ENCODE measurements around the gene POC1B. TPM values are rescaled to one million over a fixed set of nuclear protein-coding genes. Genes with fewer than 3 reads are reported as not detected.

The POC1B gene
- total RNA-seq, 1 experiment from 2014 or later = 17.8 TPM

GRCh38 chr12:89537389-89537788 is 11.5 kb upstream of the POC1B start:
- Mint-ChIP-seq H3K9me3 (peaks cover 4% of the 10 kb centered on the region), H3K27me3 (ENCODE audit: low read depth) (0 out of 2 replicates have a peak, but pooled peaks cover 2% of the 10 kb centered on the region), H3K27ac (no peak overlapping the region), H3K36me3 (no peaks in the 10 kb centered on the region), H3K4me1 (peaks cover 8% of the 10 kb centered on the region), H3K4me3 (no peak overlapping the region)
- CTCF ChIA-PET = no interaction called here
- TF ChIP-seq IRF2 (CRISPR knock-in tag; IDR thresholded peaks at IDR 0.05; ENCODE audit: borderline replicate concordance, low read depth) = no peak
- no peak for TF ChIP-seq OVOL2 (CRISPR knock-in tag; IDR thresholded peaks at IDR 0.05; ENCODE audit: borderline replicate concordance)
- no peak for TF ChIP-seq ZNF423 (CRISPR knock-in tag; IDR thresholded peaks at IDR 0.05)
- TF ChIP-seq ESRRA (CRISPR knock-in tag; IDR thresholded peaks at IDR 0.05; ENCODE audit: borderline replicate concordance) = no peak
- no peak for TF ChIP-seq ZNF219 (CRISPR knock-in tag; IDR thresholded peaks at IDR 0.05; ENCODE audit: borderline replicate concordance)
- no peak for TF ChIP-seq ZBTB21 (CRISPR knock-in tag; IDR thresholded peaks at IDR 0.05; ENCODE audit: borderline replicate concordance)
- TF ChIP-seq, protein P1, sequence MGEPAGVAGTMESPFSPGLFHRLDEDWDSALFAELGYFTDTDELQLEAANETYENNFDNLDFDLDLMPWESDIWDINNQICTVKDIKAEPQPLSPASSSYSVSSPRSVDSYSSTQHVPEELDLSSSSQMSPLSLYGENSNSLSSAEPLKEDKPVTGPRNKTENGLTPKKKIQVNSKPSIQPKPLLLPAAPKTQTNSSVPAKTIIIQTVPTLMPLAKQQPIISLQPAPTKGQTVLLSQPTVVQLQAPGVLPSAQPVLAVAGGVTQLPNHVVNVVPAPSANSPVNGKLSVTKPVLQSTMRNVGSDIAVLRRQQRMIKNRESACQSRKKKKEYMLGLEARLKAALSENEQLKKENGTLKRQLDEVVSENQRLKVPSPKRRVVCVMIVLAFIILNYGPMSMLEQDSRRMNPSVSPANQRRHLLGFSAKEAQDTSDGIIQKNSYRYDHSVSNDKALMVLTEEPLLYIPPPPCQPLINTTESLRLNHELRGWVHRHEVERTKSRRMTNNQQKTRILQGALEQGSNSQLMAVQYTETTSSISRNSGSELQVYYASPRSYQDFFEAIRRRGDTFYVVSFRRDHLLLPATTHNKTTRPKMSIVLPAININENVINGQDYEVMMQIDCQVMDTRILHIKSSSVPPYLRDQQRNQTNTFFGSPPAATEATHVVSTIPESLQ (CRISPR knock-in tag; IDR thresholded peaks at IDR 0.05) = no peak
- no peak for TF ChIP-seq NR3C1 (CRISPR knock-in tag; conservative IDR thresholded peaks at IDR 0.05; ENCODE audit: low read depth)
- TF ChIP-seq RELA (CRISPR knock-in tag; IDR thresholded peaks at IDR 0.05; ENCODE audit: borderline replicate concordance) = no peak
- TF ChIP-seq TCF7 (CRISPR knock-in tag; IDR thresholded peaks at IDR 0.05; ENCODE audit: low read depth) = no peak
- TF ChIP-seq GTF2I (CRISPR knock-in tag; conservative IDR thresholded peaks at IDR 0.05) = no peak
- no peak for TF ChIP-seq CBFB (CRISPR knock-in tag; IDR thresholded peaks at IDR 0.05; ENCODE audit: low read depth)
- TF ChIP-seq, protein P2, sequence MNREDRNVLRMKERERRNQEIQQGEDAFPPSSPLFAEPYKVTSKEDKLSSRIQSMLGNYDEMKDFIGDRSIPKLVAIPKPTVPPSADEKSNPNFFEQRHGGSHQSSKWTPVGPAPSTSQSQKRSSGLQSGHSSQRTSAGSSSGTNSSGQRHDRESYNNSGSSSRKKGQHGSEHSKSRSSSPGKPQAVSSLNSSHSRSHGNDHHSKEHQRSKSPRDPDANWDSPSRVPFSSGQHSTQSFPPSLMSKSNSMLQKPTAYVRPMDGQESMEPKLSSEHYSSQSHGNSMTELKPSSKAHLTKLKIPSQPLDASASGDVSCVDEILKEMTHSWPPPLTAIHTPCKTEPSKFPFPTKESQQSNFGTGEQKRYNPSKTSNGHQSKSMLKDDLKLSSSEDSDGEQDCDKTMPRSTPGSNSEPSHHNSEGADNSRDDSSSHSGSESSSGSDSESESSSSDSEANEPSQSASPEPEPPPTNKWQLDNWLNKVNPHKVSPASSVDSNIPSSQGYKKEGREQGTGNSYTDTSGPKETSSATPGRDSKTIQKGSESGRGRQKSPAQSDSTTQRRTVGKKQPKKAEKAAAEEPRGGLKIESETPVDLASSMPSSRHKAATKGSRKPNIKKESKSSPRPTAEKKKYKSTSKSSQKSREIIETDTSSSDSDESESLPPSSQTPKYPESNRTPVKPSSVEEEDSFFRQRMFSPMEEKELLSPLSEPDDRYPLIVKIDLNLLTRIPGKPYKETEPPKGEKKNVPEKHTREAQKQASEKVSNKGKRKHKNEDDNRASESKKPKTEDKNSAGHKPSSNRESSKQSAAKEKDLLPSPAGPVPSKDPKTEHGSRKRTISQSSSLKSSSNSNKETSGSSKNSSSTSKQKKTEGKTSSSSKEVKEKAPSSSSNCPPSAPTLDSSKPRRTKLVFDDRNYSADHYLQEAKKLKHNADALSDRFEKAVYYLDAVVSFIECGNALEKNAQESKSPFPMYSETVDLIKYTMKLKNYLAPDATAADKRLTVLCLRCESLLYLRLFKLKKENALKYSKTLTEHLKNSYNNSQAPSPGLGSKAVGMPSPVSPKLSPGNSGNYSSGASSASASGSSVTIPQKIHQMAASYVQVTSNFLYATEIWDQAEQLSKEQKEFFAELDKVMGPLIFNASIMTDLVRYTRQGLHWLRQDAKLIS (CRISPR knock-in tag; IDR thresholded peaks at IDR 0.05; ENCODE audit: borderline replicate concordance) = no peak
- TF ChIP-seq TEAD1 (CRISPR knock-in tag; IDR thresholded peaks at IDR 0.05) = no peak
- no peak for TF ChIP-seq ATF2 (CRISPR knock-in tag; IDR thresholded peaks at IDR 0.05; ENCODE audit: borderline replicate concordance, low read depth)
- no peak for TF ChIP-seq ZNF232 (CRISPR knock-in tag; IDR thresholded peaks at IDR 0.05)
- TF ChIP-seq CTCF (IDR thresholded peaks at IDR 0.05) = no peak
- TF ChIP-seq ZNF317 (CRISPR knock-in tag; IDR thresholded peaks at IDR 0.05; ENCODE audit: borderline replicate concordance, low read depth) = no peak
- TF ChIP-seq, protein P3, sequence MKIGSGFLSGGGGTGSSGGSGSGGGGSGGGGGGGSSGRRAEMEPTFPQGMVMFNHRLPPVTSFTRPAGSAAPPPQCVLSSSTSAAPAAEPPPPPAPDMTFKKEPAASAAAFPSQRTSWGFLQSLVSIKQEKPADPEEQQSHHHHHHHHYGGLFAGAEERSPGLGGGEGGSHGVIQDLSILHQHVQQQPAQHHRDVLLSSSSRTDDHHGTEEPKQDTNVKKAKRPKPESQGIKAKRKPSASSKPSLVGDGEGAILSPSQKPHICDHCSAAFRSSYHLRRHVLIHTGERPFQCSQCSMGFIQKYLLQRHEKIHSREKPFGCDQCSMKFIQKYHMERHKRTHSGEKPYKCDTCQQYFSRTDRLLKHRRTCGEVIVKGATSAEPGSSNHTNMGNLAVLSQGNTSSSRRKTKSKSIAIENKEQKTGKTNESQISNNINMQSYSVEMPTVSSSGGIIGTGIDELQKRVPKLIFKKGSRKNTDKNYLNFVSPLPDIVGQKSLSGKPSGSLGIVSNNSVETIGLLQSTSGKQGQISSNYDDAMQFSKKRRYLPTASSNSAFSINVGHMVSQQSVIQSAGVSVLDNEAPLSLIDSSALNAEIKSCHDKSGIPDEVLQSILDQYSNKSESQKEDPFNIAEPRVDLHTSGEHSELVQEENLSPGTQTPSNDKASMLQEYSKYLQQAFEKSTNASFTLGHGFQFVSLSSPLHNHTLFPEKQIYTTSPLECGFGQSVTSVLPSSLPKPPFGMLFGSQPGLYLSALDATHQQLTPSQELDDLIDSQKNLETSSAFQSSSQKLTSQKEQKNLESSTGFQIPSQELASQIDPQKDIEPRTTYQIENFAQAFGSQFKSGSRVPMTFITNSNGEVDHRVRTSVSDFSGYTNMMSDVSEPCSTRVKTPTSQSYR (CRISPR knock-in tag; IDR thresholded peaks at IDR 0.05) = no peak
- TF ChIP-seq, protein P4, sequence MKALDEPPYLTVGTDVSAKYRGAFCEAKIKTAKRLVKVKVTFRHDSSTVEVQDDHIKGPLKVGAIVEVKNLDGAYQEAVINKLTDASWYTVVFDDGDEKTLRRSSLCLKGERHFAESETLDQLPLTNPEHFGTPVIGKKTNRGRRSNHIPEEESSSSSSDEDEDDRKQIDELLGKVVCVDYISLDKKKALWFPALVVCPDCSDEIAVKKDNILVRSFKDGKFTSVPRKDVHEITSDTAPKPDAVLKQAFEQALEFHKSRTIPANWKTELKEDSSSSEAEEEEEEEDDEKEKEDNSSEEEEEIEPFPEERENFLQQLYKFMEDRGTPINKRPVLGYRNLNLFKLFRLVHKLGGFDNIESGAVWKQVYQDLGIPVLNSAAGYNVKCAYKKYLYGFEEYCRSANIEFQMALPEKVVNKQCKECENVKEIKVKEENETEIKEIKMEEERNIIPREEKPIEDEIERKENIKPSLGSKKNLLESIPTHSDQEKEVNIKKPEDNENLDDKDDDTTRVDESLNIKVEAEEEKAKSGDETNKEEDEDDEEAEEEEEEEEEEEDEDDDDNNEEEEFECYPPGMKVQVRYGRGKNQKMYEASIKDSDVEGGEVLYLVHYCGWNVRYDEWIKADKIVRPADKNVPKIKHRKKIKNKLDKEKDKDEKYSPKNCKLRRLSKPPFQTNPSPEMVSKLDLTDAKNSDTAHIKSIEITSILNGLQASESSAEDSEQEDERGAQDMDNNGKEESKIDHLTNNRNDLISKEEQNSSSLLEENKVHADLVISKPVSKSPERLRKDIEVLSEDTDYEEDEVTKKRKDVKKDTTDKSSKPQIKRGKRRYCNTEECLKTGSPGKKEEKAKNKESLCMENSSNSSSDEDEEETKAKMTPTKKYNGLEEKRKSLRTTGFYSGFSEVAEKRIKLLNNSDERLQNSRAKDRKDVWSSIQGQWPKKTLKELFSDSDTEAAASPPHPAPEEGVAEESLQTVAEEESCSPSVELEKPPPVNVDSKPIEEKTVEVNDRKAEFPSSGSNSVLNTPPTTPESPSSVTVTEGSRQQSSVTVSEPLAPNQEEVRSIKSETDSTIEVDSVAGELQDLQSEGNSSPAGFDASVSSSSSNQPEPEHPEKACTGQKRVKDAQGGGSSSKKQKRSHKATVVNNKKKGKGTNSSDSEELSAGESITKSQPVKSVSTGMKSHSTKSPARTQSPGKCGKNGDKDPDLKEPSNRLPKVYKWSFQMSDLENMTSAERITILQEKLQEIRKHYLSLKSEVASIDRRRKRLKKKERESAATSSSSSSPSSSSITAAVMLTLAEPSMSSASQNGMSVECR (CRISPR knock-in tag; IDR thresholded peaks at IDR 0.05; ENCODE audit: borderline replicate concordance) = no peak
- POLR2A ChIA-PET = no interaction called here
- ATAC-seq (no peak), DNase-seq (ENCODE audit: low spot score) (no peak)

Data from WTC11 (cell line).